Thoracic aorta (tissue), 2 donors: ENCODE results near the gene ASTL. TPM values are rescaled to one million over a fixed set of nuclear protein-coding genes. Genes with fewer than 3 reads are reported as not detected.

Experiments used
- ATAC-seq: fragments of 150-250 bp; one replicate; pipeline ENCODE4 v1.8.0; 2017; ENCODE audit warnings: low read depth; ENCODE audit not compliant: insufficient number of reproducible peaks, low FRiP score
- DNase-seq: peaks from one replicate; pipeline ENCODE4 v3.0.0-alpha.2; 2020; ENCODE audit warnings: low spot score
- H3K27ac ChIP-seq, 2 donors: fragments of 200-600 bp; sonication (generic); 1 replicate in 1 of 2; 2 replicates in 1 of 2; pipeline ENCODE4 v1.5.1; 2016; ENCODE audit warnings: mild to moderate bottlenecking in 2 of 2, moderate library complexity in 2 of 2
- H3K27me3 ChIP-seq: fragments of 200-600 bp; sonication (generic); replicated peaks from 2 replicates; pipeline ENCODE4 v1.6.0; 2016; ENCODE audit warnings: mild to moderate bottlenecking; ENCODE audit not compliant: insufficient read depth
- H3K36me3 ChIP-seq: fragments of 200-600 bp; sonication (generic); one replicate; pipeline ENCODE4 v1.5.1; 2016
- H3K4me1 ChIP-seq, 2 donors: fragments of 200-600 bp; sonication (generic); 1 replicate in 1 of 2; 2 replicates in 1 of 2; pipeline versions ENCODE4 v1.5.1 to v1.6.0; 2016; ENCODE audit warnings: low read depth in 2 of 2, mild to moderate bottlenecking in 1 of 2; ENCODE audit not compliant: control insufficient read depth in 1 of 2
- H3K4me3 ChIP-seq: fragments of 200-600 bp; sonication (generic); 2 replicates; pipeline ENCODE4 v1.5.1; 2016; ENCODE audit warnings: mild to moderate bottlenecking
- H3K9me3 ChIP-seq: fragments of 200-600 bp; sonication (generic); 2 replicates; pipeline ENCODE4 v1.5.1; 2016
- CTCF ChIP-seq: fragments of 200-600 bp; sonication (generic); IDR thresholded peaks from one replicate; pipeline ENCODE4 v1.5.1; 2019; ENCODE audit warnings: antibody characterized with exemption
- total RNA-seq, 2 donors: library from RNA; depleted of rRNA; stranded (reverse); fragments of >200 nt; gene quantifications; one replicate each; pipeline versions ENCODE4 v1.1.0 to v1.2.3, GENCODE V29; 2016

The ASTL gene
- total RNA-seq, 2 donors from 2014 or later, result not detected

DNA sequence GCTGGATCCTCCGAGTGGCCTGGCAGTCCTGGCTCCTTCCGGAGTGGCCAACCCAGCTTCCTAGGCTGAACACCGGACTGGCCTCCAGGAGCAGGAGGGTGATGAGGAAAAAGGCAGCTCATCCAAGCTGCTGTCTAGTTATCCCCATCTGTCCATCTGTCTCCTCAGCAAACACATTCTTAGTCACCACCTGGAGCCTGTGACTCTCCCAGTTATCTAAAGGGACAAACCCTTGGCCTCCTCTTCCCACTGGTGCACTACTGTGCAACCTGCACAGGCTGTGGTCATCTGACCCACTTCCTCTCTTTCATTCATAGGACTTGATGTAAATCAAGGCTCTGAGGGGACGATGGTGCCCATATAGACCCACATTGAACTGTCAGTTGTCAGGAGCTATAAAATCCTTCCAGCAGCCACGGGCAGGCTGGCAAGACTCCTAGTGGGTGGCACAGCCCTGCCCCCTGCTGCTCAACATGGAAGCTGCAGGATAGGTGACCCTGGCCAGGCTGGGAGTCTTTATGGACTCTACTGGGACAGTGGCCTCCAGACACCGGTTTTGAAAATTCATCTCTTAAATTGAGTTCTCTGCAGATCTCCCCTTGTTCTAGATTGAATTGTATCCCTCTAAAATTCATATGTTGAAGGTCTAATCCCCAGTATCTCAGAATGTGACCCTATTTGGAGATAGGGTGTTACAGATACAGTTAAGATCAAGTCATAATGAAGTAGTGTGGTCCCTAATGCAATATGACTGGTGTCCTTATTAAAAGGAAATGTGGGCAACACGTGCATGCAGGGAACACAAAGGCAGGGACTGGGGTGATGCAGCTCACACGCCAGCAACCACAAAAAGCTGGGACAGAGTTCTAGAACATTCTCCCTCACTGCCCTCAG, 36.2 kb upstream of the ASTL start:
- Histone ChIP-seq H3K36me3 (no peaks in the 10 kb centered on the region), H3K9me3 (no peaks in the 10 kb centered on the region), H3K4me3 (no peak overlapping the region), H3K27ac (no peak overlapping the region), H3K27me3 (no peaks in the 10 kb centered on the region), H3K4me1 (no peaks in the 10 kb centered on the region)
- ATAC-seq (no peak), DNase-seq (peak; percentile 24)
- peak; percentile 91 for TF ChIP-seq CTCF

GRCh38 chr2:96171831-96172230, 33.5 kb upstream of the ASTL start:
- H3K27ac ChIP-seq, result no peak overlapping the region
- no peak for TF ChIP-seq CTCF
- no peaks in the 10 kb centered on the region for H3K36me3 ChIP-seq
- ATAC-seq (no peak), DNase-seq (no peak)
- no peaks in the 10 kb centered on the region for H3K9me3 ChIP-seq
- H3K4me1 ChIP-seq, result no peaks in the 10 kb centered on the region
- no peak overlapping the region for H3K4me3 ChIP-seq
- no peaks in the 10 kb centered on the region for H3K27me3 ChIP-seq

GRCh38 chr2:96170626-96171025, 32.3 kb upstream of the ASTL start:
- H3K4me1 ChIP-seq, result no peaks in the 10 kb centered on the region
- no peaks in the 10 kb centered on the region for H3K36me3 ChIP-seq
- no peak overlapping the region for H3K4me3 ChIP-seq
- TF ChIP-seq CTCF, result no peak
- H3K27ac ChIP-seq, result no peak overlapping the region
- H3K27me3 ChIP-seq, result no peaks in the 10 kb centered on the region
- ATAC-seq (no peak), DNase-seq (no peak)
- H3K9me3 ChIP-seq, result no peaks in the 10 kb centered on the region

DNA sequence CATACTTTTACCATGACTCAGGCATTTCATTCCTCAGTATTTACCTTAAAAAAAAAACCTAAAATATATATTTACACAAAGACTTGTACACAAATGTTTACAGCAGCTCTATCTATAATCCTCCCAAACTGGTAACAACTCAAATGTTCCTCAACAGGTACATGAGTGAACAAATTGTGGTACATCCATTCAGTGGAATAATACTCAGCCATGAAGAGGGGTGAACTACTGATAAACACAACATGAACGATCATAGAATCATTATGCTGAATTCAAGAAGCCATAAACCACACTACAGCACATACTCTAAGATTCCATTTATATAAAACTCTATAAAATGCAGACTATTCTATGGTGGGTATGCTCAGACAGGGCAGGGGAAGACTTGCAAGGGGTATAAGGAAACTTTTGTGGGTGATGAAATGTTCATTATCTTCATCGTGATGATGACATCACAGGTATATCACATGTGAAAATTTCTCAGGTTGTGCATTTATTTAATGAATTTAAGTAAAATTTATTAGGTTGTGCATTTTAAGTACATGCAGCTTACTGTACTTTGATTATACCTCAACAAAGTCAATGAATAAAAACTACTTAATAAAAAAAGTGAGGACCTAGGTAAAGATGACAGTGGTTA, 31.7 kb upstream of the ASTL start:
- Histone ChIP-seq H3K27me3 (no peaks in the 10 kb centered on the region), H3K36me3 (no peaks in the 10 kb centered on the region), H3K9me3 (no peaks in the 10 kb centered on the region), H3K4me1 (no peaks in the 10 kb centered on the region), H3K27ac (no peak overlapping the region), H3K4me3 (no peak overlapping the region)
- ATAC-seq, result no peak
- TF ChIP-seq CTCF, result no peak
- DNase-seq, result no peak

GRCh38 chr2:96167407-96168013, 29.2 kb upstream of the ASTL start:
- Histone ChIP-seq H3K27ac (no peak overlapping the region), H3K36me3 (no peaks in the 10 kb centered on the region), H3K4me3 (no peak overlapping the region), H3K4me1 (no peaks in the 10 kb centered on the region), H3K27me3 (no peaks in the 10 kb centered on the region), H3K9me3 (no peaks in the 10 kb centered on the region)
- DNase-seq (no peak), ATAC-seq (no peak)
- no peak for TF ChIP-seq CTCF
